HepG2 (cell line): ENCODE measurements around the gene NDUFAF8. TPM values are rescaled to one million over a fixed set of nuclear protein-coding genes. Genes with fewer than 3 reads are reported as not detected.

ENCODE experiments used
- ATAC-seq: fragments of 200-7000 bp; cut with Tn5 transposase; 3 replicates; pipeline ENCODE4 v1.9.1; 2020; ENCODE audit warnings: mild to moderate bottlenecking, moderate library complexity
- BruUV-seq: library from RNA; stranded (reverse); fragments of 400-500 nt; replicated peaks from 2 replicates; lab custom pipeline; 2021; lab: Mats Ljungman, UMichigan
- CTCF ChIA-PET: fragments of 300-600 bp; formaldehyde crosslinking; extraction: SDS; loops from one replicate; lab custom pipeline; 2021; ENCODE audit warnings: low total read pairs, inconsistent platforms, low intra/inter-chr PET ratio; lab: Yijun Ruan, JAX
- POLR2A ChIA-PET: fragments of 350-600 bp; sonication (Branson Sonifier 250); formaldehyde crosslinking; loops from one replicate; lab custom pipeline; 2020; ENCODE audit warnings: antibody characterized with exemption, inconsistent platforms; lab: Yijun Ruan, JAX
- DNase-seq: peaks from one replicate; pipeline ENCODE4 v3.0.0-alpha.2; 2015; ENCODE audit warnings: low spot score
- FAIRE-seq: peaks from 3 replicates; lab custom pipeline; 2011; peaks lifted over from hg19 to GRCh38; lab: Jason Lieb, UNC
- H2AFZ ChIP-seq: one replicate; pipeline ENCODE4 v1.6.1; 2011; ENCODE audit warnings: low read length, inconsistent platforms
- H3K27ac ChIP-seq: fragments of 300-600 bp; 3 replicates; pipeline ENCODE4 v1.8.0; 2011; ENCODE audit warnings: mixed run types, mild to moderate bottlenecking, mixed read lengths, low read length, inconsistent platforms; ENCODE audit not compliant: insufficient read depth; ENCODE audit errors: extremely low read length
- H3K27me3 ChIP-seq, 2 experiments: fragments of 200-600 bp in 1 of 2; 2 replicates in 1 of 2; 3 replicates in 1 of 2; pipeline versions ENCODE4 v1.6.0 to v1.8.0; 2011; ENCODE audit warnings: low read length in 2 of 2, mild to moderate bottlenecking in 2 of 2, moderate library complexity in 2 of 2, inconsistent platforms in 1 of 2; ENCODE audit not compliant: insufficient read depth in 2 of 2, control insufficient read depth in 1 of 2
- H3K36me3 ChIP-seq, 2 experiments: fragments of 200-600 bp in 1 of 2; replicated peaks in 1 of 2; 2 replicates in 1 of 2; 3 replicates in 1 of 2; pipeline versions ENCODE4 v1.5.1 to v1.8.0; 2011; ENCODE audit warnings: low read length in 2 of 2, inconsistent platforms in 1 of 2; ENCODE audit not compliant: insufficient read depth in 2 of 2, control insufficient read depth in 1 of 2
- H3K4me1 ChIP-seq: 2 replicates; pipeline ENCODE4 v1.5.1; 2012; ENCODE audit warnings: low read length, inconsistent platforms; ENCODE audit not compliant: insufficient read depth
- H3K4me2 ChIP-seq: 2 replicates; pipeline ENCODE4 v1.6.0; 2011; ENCODE audit warnings: low read depth, low read length, inconsistent platforms
- H3K4me3 ChIP-seq, 3 experiments: fragments of 200-600 bp in 1 of 3; sonication (generic), shearing (Covaris generic) in 1 of 3; replicated peaks in 1 of 3; 2 replicates each; pipeline ENCODE4 v1.5.1; 2011 to 2016; ENCODE audit warnings: low read length in 3 of 3, inconsistent platforms in 2 of 3, low read depth in 2 of 3, mild to moderate bottlenecking in 2 of 3, control low read depth in 1 of 3, mixed read lengths in 1 of 3; ENCODE audit not compliant: insufficient read depth in 1 of 3
- H3K79me2 ChIP-seq: one replicate; pipeline ENCODE4 v1.6.1; 2011; ENCODE audit warnings: low read length, inconsistent platforms; ENCODE audit not compliant: insufficient read depth
- H3K9ac ChIP-seq: 2 replicates; pipeline ENCODE4 v1.6.0; 2011; ENCODE audit warnings: mild to moderate bottlenecking, low read depth, low read length, inconsistent platforms; ENCODE audit not compliant: insufficient read depth
- H3K9me3 ChIP-seq: 2 replicates; pipeline ENCODE4 v1.5.1; 2012; ENCODE audit warnings: mild to moderate bottlenecking, low read length
- H4K20me1 ChIP-seq: 2 replicates; pipeline ENCODE4 v1.6.0; 2011; ENCODE audit warnings: inconsistent platforms, mild to moderate bottlenecking, low read length, moderate library complexity; ENCODE audit not compliant: insufficient read depth
- AGO2 ChIP-seq: fragments of 200-400 bp; formaldehyde crosslinking; optimal IDR thresholded peaks from 2 replicates; pipeline ENCODE3; 2017; ENCODE audit warnings: mild to moderate bottlenecking, low read depth, low read length, moderate library complexity
- GATA4 ChIP-seq: sonication (generic); IDR thresholded peaks from 2 replicates; pipeline ENCODE4 v1.6.1; 2016; ENCODE audit warnings: antibody characterized with exemption, low read depth, borderline replicate concordance
- NFE2L2 ChIP-seq: fragments of 150-350 bp; IDR thresholded peaks from 2 replicates; pipeline ENCODE4 v1.6.1; 2014; ENCODE audit warnings: low read length
- TBX3 ChIP-seq: fragments of 450-650 bp; IDR thresholded peaks from 2 replicates; pipeline ENCODE4 v1.6.1; 2017; ENCODE audit warnings: antibody characterized with exemption, mild to moderate bottlenecking, inconsistent platforms, borderline replicate concordance
- ZSCAN12 ChIP-seq: sonication (generic); formaldehyde crosslinking; IDR thresholded peaks from 2 replicates; pipeline ENCODE4 v1.9.0; 2021; ENCODE audit warnings: mild to moderate bottlenecking, missing genetic modification reagents
- WGBS: methylation state at CpG from one replicate; pipeline ENCODE4 v1.1.6; 2017; ENCODE audit warnings: low lambda C conversion rate; 5-methylcytosine and 5-hydroxymethylcytosine counted together
- in situ Hi-C: cut with HindIII; loops from 2 replicates; pipeline ENCODE4 v1.10.0; 2017; ENCODE audit warnings: low pct_unique_long_range_greater_than_20kb; ENCODE audit not compliant: extremely low pct_ligation_motif_present
- intact Hi-C: fragments of 100-400 bp; cut with micrococcal nuclease; formaldehyde crosslinking; loops from one replicate; pipeline ENCODE4 v1.10.0; 2022; ENCODE audit not compliant: unreplicated experiment
- polyA plus RNA-seq, 8 experiments: library from polyadenylated mRNA; depleted of rRNA in 3 of 8; stranded (reverse) in 7 of 8; unstranded in 1 of 8; fragments of >200 nt; fragmentation: Illumina TruSeq in 4 of 8; extraction: Trizol in 4 of 8; gene quantifications; 2 replicates each; pipeline versions ENCODE4 v1.2.1 to v1.2.3, GENCODE V29; 2011 to 2016; ENCODE audit warnings: low read depth in 4 of 8, missing spikeins in 1 of 8, mixed read lengths in 1 of 8; ENCODE audit not compliant: insufficient read depth in 1 of 8
- total RNA-seq, 5 experiments: library from RNA; depleted of rRNA; stranded (reverse); fragments of >200 nt; fragmentation: Illumina TruSeq; extraction: Trizol; gene quantifications; 2 replicates each; pipeline ENCODE4 v1.2.3, GENCODE V29; 2016; ENCODE audit warnings: low read depth in 1 of 5

Gene NDUFAF8
- total and polyA plus RNA-seq, 2 of the 13 experiments (the other 11 are each of a cell fraction or from before 2014, with no cell fraction given), result 75.6 to 233 TPM

DNA sequence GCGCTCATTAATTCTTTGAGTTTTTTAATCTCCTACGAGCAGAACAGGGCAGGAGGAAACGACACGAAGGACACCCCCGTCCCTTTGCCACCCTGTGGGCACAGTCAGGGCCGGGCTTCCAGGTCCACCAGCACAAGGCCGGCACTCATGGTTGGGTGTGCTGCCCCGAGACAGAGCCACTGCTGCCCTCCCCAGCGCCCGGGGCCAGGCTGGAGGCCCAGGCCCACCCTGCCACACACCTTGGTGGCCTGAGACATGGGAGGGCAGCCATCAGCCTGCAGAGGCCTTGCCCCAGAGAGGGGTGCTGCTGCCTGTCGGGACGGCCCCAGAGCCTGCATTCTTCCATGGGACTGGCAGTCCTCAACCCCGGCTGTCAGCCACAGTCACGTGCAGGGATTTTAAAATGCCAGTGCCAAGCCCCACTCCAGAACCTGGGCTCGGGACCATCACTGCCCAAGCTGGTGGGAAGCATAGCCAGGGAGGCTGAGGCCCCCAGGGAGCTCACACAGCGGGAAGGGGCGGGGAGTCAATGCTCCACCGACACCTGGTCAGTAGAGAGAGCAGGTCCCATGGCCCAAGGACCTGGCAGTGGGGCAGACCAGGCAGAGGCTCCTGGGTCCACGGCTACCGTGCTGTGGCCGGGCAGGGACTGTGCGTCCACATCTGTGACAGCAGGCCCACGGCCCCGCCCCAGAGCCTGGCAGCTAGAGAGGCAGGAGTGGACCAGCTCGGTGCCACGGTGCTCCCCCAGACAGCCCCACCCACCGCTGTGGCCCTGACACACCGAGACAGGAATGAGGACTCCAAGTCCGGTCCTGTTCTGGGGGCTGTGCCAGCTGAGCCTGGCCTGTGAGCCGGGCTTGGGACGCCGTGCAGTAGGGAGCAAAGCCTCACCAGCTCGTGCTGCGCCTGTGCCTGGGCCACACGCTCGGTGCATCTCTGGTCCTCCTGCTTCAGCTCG, 43.9 kb upstream of the NDUFAF8 start:
- peaks cover 12 to 30% of the 10 kb centered on the region in 2 experiments; a peak in 4 of 5 replicates for H3K36me3 ChIP-seq
- no peak overlapping the region for H3K9ac ChIP-seq
- no peak for ATAC-seq

DNA sequence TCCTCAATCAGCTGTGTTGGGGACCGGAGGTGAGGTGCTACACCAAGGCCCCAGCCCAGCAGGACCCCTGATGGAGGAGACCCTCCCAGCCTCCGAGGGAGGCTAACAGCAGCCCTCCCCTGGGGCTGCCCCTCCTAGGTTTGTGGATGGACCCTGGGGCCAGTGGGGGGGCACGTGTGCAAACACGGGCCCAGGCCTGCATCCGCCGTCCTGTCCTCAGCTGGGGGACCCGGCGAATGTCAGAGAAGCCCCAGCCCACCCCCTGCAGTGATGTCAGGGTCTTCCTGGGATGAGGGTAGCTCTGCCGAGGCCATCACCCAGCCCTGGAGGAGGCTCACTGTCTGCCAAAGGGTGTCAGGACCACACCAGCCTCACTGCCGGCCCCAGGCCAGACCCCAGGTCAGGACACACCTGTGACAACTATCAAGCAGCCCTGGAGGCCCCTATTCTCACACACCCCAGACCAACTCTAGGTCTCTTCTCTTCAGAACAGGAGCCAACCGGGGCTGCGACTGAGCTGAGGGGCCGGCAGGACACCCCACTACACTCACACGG, 43.1 kb upstream of the NDUFAF8 start:
- BruUV-seq, result no TSS peak

More for the DNA sequence above, 43.9 kb upstream of the NDUFAF8 start:
- H3K27me3 ChIP-seq, result no peaks in the 10 kb centered on the region
- WGBS, result 95% methylated on average over 33 of the region's 37 CpGs
- POLR2A ChIA-PET, result no interaction called here
- TF ChIP-seq AGO2, result peak; percentile 4
- no peak for TF ChIP-seq GATA4
- no peak for TF ChIP-seq ZSCAN12 (CRISPR knock-in tag)
- no peak for TF ChIP-seq NFE2L2
- H3K4me3 ChIP-seq, result no peak overlapping the region
- H2AFZ ChIP-seq, result no peak overlapping the region
- no peaks in the 10 kb centered on the region for H3K4me1 ChIP-seq
- FAIRE-seq (no peak), DNase-seq (no peak)
- no TSS peak for BruUV-seq
- no peaks in the 10 kb centered on the region for H3K9me3 ChIP-seq
- no peak overlapping the region for H3K4me2 ChIP-seq
- intact Hi-C loops (no loop called here), in situ Hi-C loops (loop anchor here (5.0 kb wide), 1 partner anchor 53 kb away; no protein-coding TSS in a partner anchor)
- no peaks in the 10 kb centered on the region for H3K79me2 ChIP-seq
- no peaks in the 10 kb centered on the region for H4K20me1 ChIP-seq
- CTCF ChIA-PET, result no interaction called here
- no peak overlapping the region for H3K27ac ChIP-seq

More for the DNA sequence above, 43.1 kb upstream of the NDUFAF8 start:
- DNase-seq (no peak), FAIRE-seq (no peak), ATAC-seq (no peak)
- Histone ChIP-seq H3K27ac (no peak overlapping the region), H3K9ac (no peak overlapping the region), H3K4me3 (no peak overlapping the region), H2AFZ (no peak overlapping the region), H3K4me2 (no peak overlapping the region), H3K79me2 (no peaks in the 10 kb centered on the region), H4K20me1 (no peaks in the 10 kb centered on the region; the same call in 1 of the 2 replicates), H3K9me3 (no peaks in the 10 kb centered on the region), H3K27me3 (no peaks in the 10 kb centered on the region), H3K36me3 (peaks cover 12 to 35% of the 10 kb centered on the region in 2 experiments; a peak in 4 of 5 replicates), H3K4me1 (no peaks in the 10 kb centered on the region)
- intact Hi-C loops (no loop called here), in situ Hi-C loops (no loop called here)
- no peak for TF ChIP-seq TBX3
- ChIA-PET CTCF (no interaction called here), POLR2A (no interaction called here)
- WGBS, result 96% methylated on average over 13 of the region's 14 CpGs
